HepG2 (cell line): ENCODE data around the gene ENO3. TPM values are rescaled to one million over a fixed set of nuclear protein-coding genes. Genes with fewer than 3 reads are reported as not detected.

Source experiments
- ARID3A ChIP-seq: IDR thresholded peaks from 2 replicates; pipeline ENCODE4 v1.6.1; 2012; ENCODE audit warnings: low read depth, low read length, improper control_type of control experiment
- ASH2L ChIP-seq: fragments of 300-600, 200-600 bp; sonication (generic); IDR thresholded peaks from 2 replicates; pipeline ENCODE4 v1.7.0; 2017; ENCODE audit warnings: low read depth, mild to moderate bottlenecking, moderate library complexity, mixed read lengths, low read length; ENCODE audit not compliant: insufficient read length
- ATF3 ChIP-seq: sonication (generic); formaldehyde crosslinking; IDR thresholded peaks from 2 replicates; pipeline ENCODE4 v1.4.0; 2020; ENCODE audit warnings: missing genetic modification reagents
- CBX1 ChIP-seq: IDR thresholded peaks from one replicate; pipeline ENCODE4 v1.6.1; 2016; ENCODE audit warnings: antibody characterized with exemption, low read depth
- EED ChIP-seq: sonication (generic); formaldehyde crosslinking; IDR thresholded peaks from 2 replicates; pipeline ENCODE4 v1.5.0; 2020; ENCODE audit warnings: mild to moderate bottlenecking, missing genetic modification reagents
- EP300 ChIP-seq, 3 experiments: sonication (generic) in 1 of 3; formaldehyde crosslinking in 1 of 3; IDR thresholded peaks; 2 replicates each; pipeline versions ENCODE4 v1.5.1 to v1.6.1; 2011 to 2020; ENCODE audit warnings: low read depth in 2 of 3, low read length in 2 of 3, borderline replicate concordance in 1 of 3, improper control_type of control experiment in 1 of 3, mild to moderate bottlenecking in 1 of 3, missing genetic modification reagents in 1 of 3, moderate library complexity in 1 of 3
- FOXA3 ChIP-seq: IDR thresholded peaks from 2 replicates; pipeline ENCODE4 v1.6.1; 2016; ENCODE audit warnings: missing genetic modification reagents, missing compliant biosample characterization
- GRHL1 ChIP-seq: sonication (generic); formaldehyde crosslinking; conservative IDR thresholded peaks from 2 replicates; pipeline ENCODE4 v1.8.0; 2022; ENCODE audit warnings: missing genetic modification reagents
- ISX ChIP-seq: sonication (generic); formaldehyde crosslinking; conservative IDR thresholded peaks from 2 replicates; pipeline ENCODE4 v1.5.0; 2020; ENCODE audit warnings: missing genetic modification reagents
- KMT2A ChIP-seq: sonication (generic); formaldehyde crosslinking; IDR thresholded peaks from 2 replicates; pipeline ENCODE4 v1.4.0; 2020; ENCODE audit warnings: missing genetic modification reagents
- PAX8 ChIP-seq: sonication (generic); formaldehyde crosslinking; IDR thresholded peaks from 2 replicates; pipeline ENCODE4 v1.8.0; 2022; ENCODE audit warnings: mild to moderate bottlenecking, missing genetic modification reagents, borderline replicate concordance
- POGZ ChIP-seq: sonication (generic); formaldehyde crosslinking; IDR thresholded peaks from 2 replicates; pipeline ENCODE4 v1.4.0; 2020; ENCODE audit warnings: mild to moderate bottlenecking, missing genetic modification reagents
- SNAPC2 ChIP-seq: sonication (generic); formaldehyde crosslinking; IDR thresholded peaks from 2 replicates; pipeline ENCODE4 v1.8.1; 2022; ENCODE audit warnings: mild to moderate bottlenecking, missing genetic modification reagents
- TEF ChIP-seq: sonication (generic); formaldehyde crosslinking; IDR thresholded peaks from 2 replicates; pipeline ENCODE4 v1.5.0; 2020; ENCODE audit warnings: missing genetic modification reagents
- TMF1 ChIP-seq: sonication (generic); formaldehyde crosslinking; IDR thresholded peaks from 2 replicates; pipeline ENCODE4 v1.8.1; 2022; ENCODE audit warnings: low read depth, missing genetic modification reagents
- ZGPAT ChIP-seq: IDR thresholded peaks from 2 replicates; pipeline ENCODE4 v1.6.1; 2016; ENCODE audit warnings: mild to moderate bottlenecking
- ZMYM3 ChIP-seq: sonication (generic); formaldehyde crosslinking; IDR thresholded peaks from 2 replicates; pipeline ENCODE4 v1.5.1; 2020; ENCODE audit warnings: mild to moderate bottlenecking, missing genetic modification reagents
- ZNF17 ChIP-seq: sonication (generic); formaldehyde crosslinking; IDR thresholded peaks from 2 replicates; pipeline ENCODE4 v1.5.0; 2020; ENCODE audit warnings: mild to moderate bottlenecking, missing genetic modification reagents
- ZNF230 ChIP-seq: sonication (generic); formaldehyde crosslinking; IDR thresholded peaks from 2 replicates; pipeline ENCODE4 v1.4.0; 2020; ENCODE audit warnings: mild to moderate bottlenecking, missing genetic modification reagents
- polyA plus RNA-seq, 8 experiments: library from polyadenylated mRNA; depleted of rRNA in 3 of 8; stranded (reverse) in 7 of 8; unstranded in 1 of 8; fragments of >200 nt; fragmentation: Illumina TruSeq in 4 of 8; extraction: Trizol in 4 of 8; gene quantifications; 2 replicates each; pipeline versions ENCODE4 v1.2.1 to v1.2.3, GENCODE V29; 2011 to 2016; ENCODE audit warnings: low read depth in 4 of 8, missing spikeins in 1 of 8, mixed read lengths in 1 of 8; ENCODE audit not compliant: insufficient read depth in 1 of 8
- total RNA-seq, 5 experiments: library from RNA; depleted of rRNA; stranded (reverse); fragments of >200 nt; fragmentation: Illumina TruSeq; extraction: Trizol; gene quantifications; 2 replicates each; pipeline ENCODE4 v1.2.3, GENCODE V29; 2016; ENCODE audit warnings: low read depth in 1 of 5

The ENO3 gene
- total and polyA plus RNA-seq, 2 of the 13 experiments (the other 11 are each of a cell fraction or from before 2014, with no cell fraction given), result 59.8 to 69.8 TPM

GRCh38 chr17:4948166-4948930 lies 2.6 kb upstream of the ENO3 start, which contains the start of gene PFN1 (continued):
- TF ChIP-seq CBX1 (no peak), TEF (CRISPR knock-in tag) (no peak), EP300 (IDR thresholded peaks at IDR 0.05; ENCODE audit: low read depth in 2 of 2, low read length in 2 of 2) (peak in 1 of 2 experiments; percentile 36; a peak in 1 of 4 replicates), EP300 (CRISPR knock-in tag; IDR thresholded peaks at IDR 0.05; ENCODE audit: borderline replicate concordance) (no peak), ZGPAT (CRISPR knock-in tag) (peak; percentile 72; the same call in 1 of the 2 replicates), ZNF230 (no peak), EED (CRISPR knock-in tag) (no peak), ZNF17 (no peak), GRHL1 (CRISPR knock-in tag) (no peak), KMT2A (peak; percentile 43; the same call in 1 of the 2 replicates), POGZ (CRISPR knock-in tag) (0 out of 2 replicates have a peak, but pooled peaks have one; percentile 6), TMF1 (CRISPR knock-in tag) (peak; percentile 36; the same call in 1 of the 2 replicates), ISX (no peak), SNAPC2 (CRISPR knock-in tag) (peak; percentile 61; the same call in 1 of the 2 replicates), ASH2L (peak; percentile 89), FOXA3 (CRISPR knock-in tag) (no peak), ATF3 (CRISPR knock-in tag) (peak; percentile 17; the same call in 1 of the 2 replicates), PAX8 (peak; percentile 78; the same call in 1 of the 2 replicates), ZMYM3 (CRISPR knock-in tag) (no peak), ARID3A (peak; percentile 9; the same call in 1 of the 2 replicates)
